ENCODE results near the gene APMAP. TPM values are rescaled to one million over a fixed set of nuclear protein-coding genes. Genes with fewer than 3 reads are reported as not detected.
"Not testable (repeated sequence)": the region's sequence is repeated elsewhere in the genome, so short reads cannot be mapped to it uniquely, and the experiment has no call there.

The APMAP gene
- total RNA-seq, 1 experiment from 2014 or later, result 115 TPM

GRCh38 chr20:24933266-24933908 lies 59.2 kb downstream of the APMAP start:
- DNase-seq (ENCODE audit: low spot score), result no peak

GRCh38 chr20:24931893-24932292 lies 60.7 kb downstream of the APMAP start:
- DNase-seq (ENCODE audit: low spot score), result not testable (repeated sequence)

DNA sequence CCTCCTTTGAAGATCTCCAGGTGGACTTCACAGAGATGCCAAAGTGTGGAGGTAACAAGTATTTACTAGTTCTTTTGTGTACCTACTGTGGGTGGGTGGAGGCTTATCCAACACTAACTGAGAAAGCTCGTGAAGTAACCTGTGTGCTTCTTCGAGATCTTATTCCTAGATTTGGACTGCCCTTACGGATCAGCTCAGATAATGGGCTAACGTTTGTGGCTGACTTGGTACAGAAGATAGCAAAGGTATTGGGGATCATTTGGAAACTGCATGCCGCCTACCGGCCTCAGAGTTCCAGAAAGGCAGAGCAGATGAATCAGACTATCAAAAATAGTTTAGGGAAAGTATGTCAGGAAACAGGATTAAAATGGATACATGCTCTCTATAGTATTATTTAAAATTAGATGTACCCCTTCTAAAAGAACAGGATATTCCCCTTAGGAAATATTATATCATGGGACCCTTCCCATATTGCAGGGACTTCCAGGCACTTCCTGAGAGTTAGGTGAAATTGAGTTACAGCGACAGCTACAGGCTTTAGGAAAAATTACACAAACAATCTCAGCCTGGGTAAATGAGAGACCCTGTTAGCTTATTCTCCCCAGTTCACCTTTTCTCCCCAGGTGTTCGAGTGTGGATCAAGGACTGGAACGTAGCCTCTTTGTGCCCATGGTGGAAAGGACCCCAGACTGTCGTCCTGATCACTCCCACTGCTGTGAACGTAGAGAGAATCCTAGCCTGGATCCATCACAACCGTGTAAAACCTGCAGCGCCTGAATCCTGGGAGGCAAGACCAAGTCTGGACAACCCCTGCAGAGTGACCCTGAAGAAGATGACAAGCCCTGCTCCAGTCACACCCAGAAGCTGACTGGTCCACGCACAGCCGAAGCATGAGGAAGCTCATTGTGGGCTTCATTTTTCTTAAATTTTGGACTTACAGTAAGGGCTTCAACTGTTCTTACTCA lies 61.5 kb downstream of the APMAP start:
- not testable (repeated sequence) for DNase-seq (ENCODE audit: low spot score)

DNA sequence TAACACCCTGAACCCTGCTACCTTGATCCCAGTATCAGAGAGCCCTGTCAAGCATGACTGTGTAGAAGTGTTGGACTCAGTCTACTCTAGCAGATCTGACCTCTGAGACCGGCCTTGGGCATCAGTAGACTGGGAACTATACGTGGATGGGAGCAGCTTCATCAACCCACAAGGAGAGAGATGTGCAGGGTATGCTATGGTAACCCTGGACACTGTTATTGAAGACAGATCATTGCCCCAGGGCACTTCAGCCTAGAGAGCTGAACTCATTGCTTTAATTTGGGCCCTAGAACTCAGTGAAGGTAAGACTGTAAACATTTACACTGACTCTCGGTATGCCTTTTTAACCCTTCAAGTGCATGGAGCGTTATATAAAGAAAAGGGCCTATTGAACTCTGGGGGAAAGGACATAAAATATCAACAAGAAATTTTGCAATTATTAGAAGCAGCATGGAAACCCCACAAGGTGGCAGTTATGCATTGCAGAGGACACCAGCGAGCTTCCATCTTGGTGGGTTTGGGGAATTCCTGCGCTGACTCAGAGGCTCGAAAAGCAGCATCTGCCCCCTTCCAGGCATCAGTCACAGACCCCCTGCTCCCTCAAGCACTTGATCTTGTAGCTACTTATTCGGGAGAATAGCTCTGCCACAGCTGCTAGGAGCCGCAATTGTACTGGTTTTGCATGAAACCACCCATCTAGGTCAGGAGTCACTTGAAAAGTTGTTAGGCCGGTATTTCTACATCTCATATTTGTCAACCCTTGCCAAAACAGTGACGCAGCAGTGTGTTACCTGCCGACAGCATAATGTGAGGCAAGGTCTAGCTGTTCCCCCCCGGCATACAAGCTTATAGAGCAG lies 62.5 kb downstream of the APMAP start:
- not testable (repeated sequence) for DNase-seq (ENCODE audit: low spot score)

DNA sequence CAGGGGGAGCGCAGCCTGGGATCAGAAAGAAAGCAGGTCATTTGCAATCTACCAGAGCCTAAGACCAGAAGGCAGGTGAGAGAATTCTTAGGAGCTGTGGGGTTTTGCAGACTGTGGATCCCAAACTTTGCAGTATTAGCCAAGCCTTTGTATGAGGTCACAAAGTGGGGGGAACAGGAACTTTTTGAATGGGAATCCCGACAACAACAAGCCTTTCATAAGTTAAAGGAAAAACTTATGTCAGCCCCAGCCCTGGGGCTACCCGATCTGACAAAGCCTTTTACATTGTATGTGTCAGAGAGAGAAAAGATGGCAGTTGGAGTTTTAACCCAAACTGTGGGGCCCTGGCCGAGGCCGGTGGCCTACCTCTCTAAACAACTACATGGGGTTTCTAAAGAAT lies 63.3 kb downstream of the APMAP start:
- not testable (repeated sequence) for DNase-seq (ENCODE audit: low spot score)

DNA sequence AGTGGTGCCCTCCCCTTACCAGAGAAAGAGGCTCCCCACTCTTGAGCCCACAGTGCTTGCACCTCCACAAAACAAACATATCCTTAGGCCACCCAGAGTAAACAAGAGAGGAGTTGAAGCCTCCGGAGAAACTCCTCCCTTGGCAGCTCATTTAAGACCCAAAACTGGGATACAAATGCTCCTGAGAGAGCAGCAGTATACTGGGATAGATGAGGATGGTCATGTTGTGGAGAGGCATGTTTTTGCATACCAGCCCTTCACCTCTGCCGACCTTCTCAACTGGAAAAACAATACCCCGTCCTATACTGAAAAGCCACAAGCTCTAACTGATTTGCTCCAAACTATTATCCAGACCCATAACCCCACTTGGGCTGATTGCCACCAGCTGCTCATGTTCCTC lies 71.8 kb downstream of the APMAP start:
- DNase-seq (ENCODE audit: low spot score), result not testable (repeated sequence)

- not testable (repeated sequence) for DNase-seq (ENCODE audit: low spot score)
Observed at GRCh38 chr20:24919665-24920064, 72.9 kb downstream of the APMAP start.

- DNase-seq (ENCODE audit: low spot score), result no peak
Observed at GRCh38 chr20:24918579-24919566, 73.7 kb downstream of the APMAP start.

- DNase-seq (ENCODE audit: low spot score), result peak; percentile 56
Observed at GRCh38 chr20:24917797-24918578, 74.6 kb downstream of the APMAP start.

DNA sequence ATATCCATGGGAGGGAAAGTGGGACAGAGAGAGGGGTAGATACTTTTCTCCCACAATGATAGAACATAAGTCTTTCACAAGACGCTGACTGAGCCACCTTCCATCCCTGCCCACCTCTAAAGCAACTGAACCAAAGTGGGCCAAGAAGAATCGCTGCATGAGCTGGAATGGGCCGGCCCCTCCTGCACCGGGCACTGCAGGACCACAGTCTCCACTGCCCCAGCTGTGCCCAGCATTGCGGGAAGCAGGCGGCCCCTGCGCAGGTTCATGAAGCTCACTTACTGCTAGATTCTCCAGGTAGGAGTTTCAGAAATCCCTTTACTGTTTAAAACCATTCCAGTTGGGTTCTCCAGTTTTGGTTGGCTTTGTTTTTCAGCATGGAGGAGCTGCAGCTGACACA lies 75.5 kb downstream of the APMAP start:
- no peak for DNase-seq (ENCODE audit: low spot score)

DNA sequence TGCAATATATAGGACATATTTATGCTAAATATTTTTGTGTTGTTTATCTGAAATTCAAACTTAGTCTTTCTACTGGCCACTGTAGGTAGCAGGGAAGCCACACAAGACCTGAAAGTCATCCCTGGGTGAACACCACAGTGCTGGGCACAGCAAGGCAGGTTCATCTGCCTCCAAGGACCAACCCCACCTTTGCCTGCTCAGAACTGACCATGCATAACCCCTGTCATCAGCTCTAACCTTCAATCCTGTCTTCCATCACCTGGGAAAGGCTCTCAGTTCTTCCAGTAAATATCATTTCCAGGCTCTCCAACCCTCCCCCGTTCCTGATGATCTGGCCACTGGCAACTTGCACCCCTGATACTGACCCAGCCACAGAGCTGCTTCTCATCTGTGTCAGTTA lies 76.1 kb downstream of the APMAP start:
- no peak for DNase-seq (ENCODE audit: low spot score)

DNA sequence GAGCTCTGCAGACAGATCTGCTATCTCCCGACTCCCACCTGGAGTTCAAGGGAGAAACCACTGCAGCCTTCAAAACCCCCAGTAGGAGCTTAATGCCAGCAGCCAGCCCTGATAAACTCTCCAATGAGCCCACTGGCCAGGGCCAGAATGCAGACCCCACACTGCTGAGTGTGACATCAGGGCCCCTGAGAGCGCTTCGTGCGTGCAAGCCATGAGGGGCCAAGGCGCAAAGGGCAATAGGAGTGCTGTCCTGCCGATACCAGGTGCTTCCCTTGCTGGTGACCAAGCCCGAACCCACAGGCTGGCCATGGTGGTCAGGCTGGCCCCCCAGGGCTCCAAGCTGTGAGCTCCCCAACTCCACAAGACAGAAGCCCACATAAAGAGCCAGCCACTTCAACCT lies 76.7 kb downstream of the APMAP start:
- no peak for DNase-seq (ENCODE audit: low spot score)

DNA sequence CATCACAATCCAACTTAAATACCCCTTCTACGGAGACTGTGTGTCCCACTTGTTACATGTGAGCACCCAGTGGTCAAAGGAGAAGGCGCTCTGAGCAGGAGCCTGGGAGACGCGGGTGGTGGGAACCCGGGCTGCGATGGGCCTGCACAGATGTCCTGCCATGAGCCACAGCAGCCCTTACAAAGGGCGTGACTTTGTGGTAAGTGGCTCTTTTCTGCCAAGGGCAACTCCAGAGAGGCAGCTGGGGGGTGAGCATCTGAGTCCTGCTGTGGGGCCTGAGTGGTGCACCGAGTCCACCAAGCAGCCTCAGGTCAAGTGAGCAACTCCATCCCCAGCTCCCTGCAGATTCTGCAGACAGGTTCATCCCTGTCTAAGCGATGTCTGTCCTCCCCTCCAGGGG lies 77.1 kb downstream of the APMAP start:
- DNase-seq (ENCODE audit: low spot score), result no peak

GRCh38 chr20:24914388-24915241 lies 77.9 kb downstream of the APMAP start:
- DNase-seq (ENCODE audit: low spot score), result no peak

- DNase-seq (ENCODE audit: low spot score), result no peak
Observed at GRCh38 chr20:24913076-24913628, 79.4 kb downstream of the APMAP start.
